ENCODE data around the gene MRPS18A. TPM values are rescaled to one million over a fixed set of nuclear protein-coding genes. Genes with fewer than 3 reads are reported as not detected.

Gene MRPS18A
- total RNA-seq, 4 donors from 2014 or later, result 42.5 to 56.2 (median 50.9) TPM

- TF ChIP-seq POLR2A (IDR thresholded peaks at IDR 0.05), result no peak
- no peak for TF ChIP-seq CTCF (IDR thresholded peaks at IDR 0.05)
- no peak overlapping the region for H3K4me3 ChIP-seq (ENCODE audit: low read depth, poor library complexity, severe bottlenecking)
- intact Hi-C loops (cut with DNase I; ENCODE audit: low total_unique reads), result loop anchor here (5.0 kb wide), 1 partner anchor 352 kb away; no protein-coding TSS in a partner anchor
- peak; percentile 87 to 98 for DNase-seq (ENCODE audit: low spot score in 2 of 2)
- WGBS, 2 donors, result 38 to 39% methylated on average over 6 to 13 of the region's 17 CpGs
Observed at GRCh38 chr6:43724914-43725642, 37.5 kb upstream of the MRPS18A start.

- TF ChIP-seq CTCF (IDR thresholded peaks at IDR 0.05) (no peak), POLR2A (IDR thresholded peaks at IDR 0.05) (no peak)
- intact Hi-C loops (cut with DNase I; ENCODE audit: low total_unique reads), result loop anchor here (5.0 kb wide), 1 partner anchor 353 kb away; no protein-coding TSS in a partner anchor
- H3K4me3 ChIP-seq (ENCODE audit: low read depth, poor library complexity, severe bottlenecking), result no peak overlapping the region
- 54 to 70% methylated on average over 2 of the region's 2 CpGs for WGBS, 2 donors
- DNase-seq (ENCODE audit: low spot score in 2 of 2), result no peak
Observed at GRCh38 chr6:43724354-43724753, 36.8 kb upstream of the MRPS18A start.

GRCh38 chr6:43723737-43724295, 36.2 kb upstream of the MRPS18A start:
- no peak overlapping the region for H3K4me3 ChIP-seq (ENCODE audit: low read depth, poor library complexity, severe bottlenecking)
- intact Hi-C loops (cut with DNase I; ENCODE audit: low total_unique reads), result loop anchor here (5.0 kb wide), 1 partner anchor 353 kb away; no protein-coding TSS in a partner anchor
- DNase-seq (ENCODE audit: low spot score in 2 of 2), result peak; percentile 56 to 92
- TF ChIP-seq CTCF (IDR thresholded peaks at IDR 0.05), result no peak
- no peak for TF ChIP-seq POLR2A (IDR thresholded peaks at IDR 0.05)
- 56 to 59% methylated on average over 9 of the region's 9 CpGs for WGBS, 2 donors

- H3K4me3 ChIP-seq (ENCODE audit: low read depth, poor library complexity, severe bottlenecking), result no peak overlapping the region
- TF ChIP-seq CTCF (IDR thresholded peaks at IDR 0.05) (no peak), POLR2A (IDR thresholded peaks at IDR 0.05) (no peak)
- intact Hi-C loops (cut with DNase I; ENCODE audit: low total_unique reads), result loop anchor here (5.0 kb wide), 1 partner anchor 354 kb away; no protein-coding TSS in a partner anchor
- DNase-seq (ENCODE audit: low spot score in 2 of 2), result no peak
- WGBS, 2 donors, result 88 to 91% methylated on average over 10 of the region's 10 CpGs
Observed at GRCh38 chr6:43722920-43723545, 35.4 kb upstream of the MRPS18A start.

- 80 to 92% methylated on average over 4 of the region's 4 CpGs for WGBS, 2 donors
- TF ChIP-seq POLR2A (IDR thresholded peaks at IDR 0.05) (no peak), CTCF (IDR thresholded peaks at IDR 0.05) (no peak)
- no peak overlapping the region for H3K4me3 ChIP-seq (ENCODE audit: low read depth, poor library complexity, severe bottlenecking)
- no peak for DNase-seq (ENCODE audit: low spot score in 2 of 2)
- intact Hi-C loops (cut with DNase I; ENCODE audit: low total_unique reads), result loop anchor here (5.0 kb wide), 1 partner anchor 356 kb away; no protein-coding TSS in a partner anchor
Observed at GRCh38 chr6:43720999-43721398, 33.4 kb upstream of the MRPS18A start.

All from lower leg skin (tissue), 4 donors.